Stimulated activated naive CD4-positive, alpha-beta T cell (primary cell): Measurements from ENCODE around the gene PRR5.
"Not testable (repeated sequence)": the region's sequence is repeated elsewhere in the genome, so short reads cannot be mapped to it uniquely, and the experiment has no call there.

Source experiments
- DNase-seq, 6 experiments: peaks; one replicate each; lab custom pipeline; 2025; lab: John Stamatoyannopoulos, UW

Gene PRR5

GRCh38 chr22:44673406-44673805, 28.6 kb upstream of the PRR5 start:
- DNase-seq: no peak

DNA sequence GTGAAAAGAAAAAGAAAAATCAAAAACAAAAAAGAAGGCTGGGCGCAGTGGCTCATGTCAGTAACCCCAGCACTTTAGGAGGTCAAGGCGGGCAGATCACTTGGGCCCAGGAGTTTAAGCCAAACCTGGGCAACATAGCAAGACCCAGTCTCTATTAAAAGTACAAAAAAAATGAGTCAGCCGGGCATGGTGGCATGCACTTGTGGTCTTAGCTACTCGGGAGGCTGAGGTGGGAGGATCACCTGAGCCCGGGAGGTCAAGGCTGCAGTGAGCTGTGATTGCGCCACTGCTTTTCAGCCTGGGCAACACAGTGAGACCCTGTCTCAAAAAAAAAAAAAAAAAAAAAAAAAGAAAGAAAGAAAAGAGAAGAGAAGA, 26.0 kb upstream of the PRR5 start:
- not testable (repeated sequence) for DNase-seq

DNA sequence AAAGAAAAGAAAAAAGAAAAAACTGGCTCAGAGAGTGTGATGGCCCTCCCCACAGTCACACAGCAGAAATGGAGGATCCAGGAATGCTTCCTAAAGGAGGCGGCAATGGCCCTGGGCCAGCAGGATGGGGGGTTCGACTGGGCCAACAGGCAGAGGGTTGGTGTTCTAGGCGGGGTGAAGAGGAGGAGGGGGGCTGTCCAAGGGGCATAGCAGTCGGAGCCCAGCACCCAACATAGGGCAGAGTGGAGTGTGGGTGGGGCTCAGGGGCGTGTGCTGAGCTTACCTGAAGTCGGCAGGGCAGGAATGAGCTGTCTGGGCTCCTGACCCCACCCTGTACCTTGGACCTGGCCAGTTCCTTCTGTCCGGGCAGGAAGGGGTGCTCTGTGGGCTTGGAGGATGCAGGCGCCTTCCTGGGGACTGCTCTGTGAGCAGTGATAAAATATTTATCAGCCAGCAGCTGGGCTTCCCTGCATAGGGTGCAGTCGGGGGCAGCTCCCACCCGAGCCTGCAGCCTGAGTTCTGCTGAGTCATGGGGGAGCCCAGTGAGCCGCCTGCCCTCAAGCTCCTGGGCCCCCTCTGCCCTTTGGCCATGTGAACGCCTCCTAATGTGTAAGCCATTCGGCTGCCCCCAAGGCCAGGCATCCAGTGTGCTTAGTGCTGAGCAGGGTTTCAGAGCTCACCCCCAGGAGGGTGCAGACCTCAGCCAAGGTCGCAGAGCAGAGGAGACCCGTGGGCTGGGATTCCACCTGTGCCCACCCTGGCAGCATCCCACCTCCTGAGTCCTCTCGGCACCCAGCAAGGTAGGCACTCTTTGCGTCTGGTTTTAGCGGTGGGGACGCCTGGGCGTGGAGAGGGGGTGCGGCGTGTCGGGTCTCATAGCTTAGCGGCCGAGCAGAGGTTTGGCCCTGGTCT, 25.3 kb upstream of the PRR5 start:
- no peak for DNase-seq

GRCh38 chr22:44677353-44677840, 24.6 kb upstream of the PRR5 start:
- DNase-seq: peak in 1 of 6 experiments; percentile 14

GRCh38 chr22:44677871-44678555, 24.0 kb upstream of the PRR5 start:
- no peak for DNase-seq

- DNase-seq: no peak
Observed at GRCh38 chr22:44678556-44679305, 23.3 kb upstream of the PRR5 start.

DNA sequence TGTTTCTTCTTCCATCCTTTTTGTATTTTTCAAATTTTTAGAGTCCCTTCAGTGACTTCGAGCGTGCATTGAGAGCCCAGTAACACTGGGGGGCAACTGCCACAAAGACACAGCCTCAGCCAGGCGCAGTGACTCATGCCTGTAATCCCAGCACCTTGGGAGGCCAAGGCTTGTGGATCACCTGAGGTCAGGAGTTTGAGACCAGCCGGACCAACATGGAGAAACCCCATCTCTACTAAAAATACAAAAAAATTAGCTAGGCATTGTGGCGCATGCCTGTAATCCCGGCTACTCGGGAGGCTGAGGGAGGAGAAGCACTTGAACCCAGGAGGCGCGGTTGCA, 22.7 kb upstream of the PRR5 start:
- DNase-seq: not testable (repeated sequence)

- no peak for DNase-seq
Observed at GRCh38 chr22:44680058-44680457, 21.9 kb upstream of the PRR5 start.

DNA sequence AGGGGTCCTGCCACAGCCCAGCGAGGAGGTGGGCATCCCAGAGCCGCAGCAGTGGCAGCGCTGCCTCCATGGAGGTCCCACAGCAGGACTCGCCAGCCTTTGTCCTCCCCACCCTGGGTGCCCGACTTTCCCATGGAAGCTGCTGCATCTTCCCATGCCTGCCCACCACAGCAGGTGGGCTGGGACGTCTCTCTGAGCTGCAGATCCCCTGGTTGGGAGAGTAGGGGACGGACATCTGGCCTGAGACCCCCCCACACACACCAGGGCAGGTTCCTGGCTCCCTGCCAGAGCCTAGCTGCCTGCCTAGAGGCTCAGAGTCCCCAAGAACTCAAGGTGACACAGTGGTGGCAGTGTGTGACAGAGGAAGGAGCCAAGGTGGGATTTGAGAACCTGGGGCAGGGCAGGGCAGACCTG, 21.5 kb upstream of the PRR5 start:
- no peak for DNase-seq

DNA sequence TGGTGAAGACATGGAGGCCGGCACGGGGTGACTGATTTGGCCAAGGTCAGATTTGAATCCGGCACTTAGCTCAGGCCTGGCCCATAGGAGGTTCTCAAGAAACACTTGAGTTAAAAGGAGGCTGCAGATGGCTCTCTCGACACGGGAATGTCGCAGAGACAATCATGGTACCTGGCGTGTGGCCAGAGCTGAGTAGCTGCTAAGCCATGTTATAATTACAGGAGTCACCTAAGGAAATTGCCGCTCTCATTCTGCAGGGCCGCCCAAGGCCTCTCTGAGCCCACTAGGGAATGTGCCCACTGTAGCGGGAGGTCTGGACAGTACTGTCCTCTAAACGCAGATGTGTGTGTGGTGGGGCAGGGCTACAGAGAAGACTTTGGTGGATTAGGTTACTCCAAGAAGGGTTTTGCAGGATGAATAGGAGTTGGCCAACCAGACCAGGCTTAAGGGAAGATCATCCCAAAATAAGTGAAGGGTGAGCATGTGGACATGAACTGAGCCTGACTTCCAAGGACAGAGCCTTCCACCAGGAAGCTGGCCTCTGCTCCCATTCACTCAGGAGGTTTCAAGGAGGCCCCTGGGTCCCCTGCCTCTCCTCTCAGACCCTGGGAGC, 19.3 kb upstream of the PRR5 start:
- no peak for DNase-seq

GRCh38 chr22:44683237-44683636, 18.8 kb upstream of the PRR5 start:
- no peak for DNase-seq

- no peak for DNase-seq
Observed at GRCh38 chr22:44683881-44684280, 18.1 kb upstream of the PRR5 start.

DNA sequence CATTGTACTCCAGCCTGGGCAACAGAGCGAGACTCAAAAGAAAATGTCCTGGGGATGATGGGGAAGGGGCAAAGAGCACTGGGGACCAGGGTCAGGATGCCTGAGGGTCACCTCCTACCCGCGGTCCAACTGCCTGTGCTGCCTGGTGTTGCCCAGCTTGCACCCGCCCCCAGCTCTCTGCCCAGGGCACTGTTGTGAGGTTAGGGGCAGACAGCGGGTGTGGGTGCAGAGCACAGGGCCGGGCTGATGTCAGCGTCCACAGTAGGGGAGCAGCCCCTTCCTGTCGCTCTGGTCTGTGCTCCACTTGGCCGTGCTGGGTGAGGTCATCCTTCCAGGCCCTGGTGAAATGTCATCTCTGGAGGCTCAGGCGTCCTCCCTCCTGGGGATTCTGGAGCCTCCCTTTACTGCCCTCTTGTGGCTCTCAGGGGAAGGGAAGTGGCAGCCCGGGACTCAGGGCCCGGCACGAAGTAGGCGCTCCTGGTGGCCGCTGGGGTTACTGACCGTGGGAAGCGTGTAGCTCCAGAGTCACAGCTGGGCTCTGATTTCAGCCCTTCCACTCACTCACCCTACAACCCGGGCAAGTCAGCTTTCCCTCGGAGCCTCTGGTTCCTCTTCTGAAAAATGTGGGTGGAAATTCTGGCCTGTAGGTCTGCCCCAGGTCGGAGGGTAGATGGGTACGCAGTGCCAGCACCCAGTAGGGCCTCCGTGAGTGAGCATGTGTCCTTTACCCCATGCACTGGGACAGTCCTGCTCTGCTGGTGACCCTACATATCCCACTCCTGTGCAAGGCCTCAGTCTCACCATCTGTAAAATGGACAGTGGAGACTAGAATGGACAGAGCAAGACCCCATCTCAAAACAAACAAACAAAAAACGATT, 17.3 kb upstream of the PRR5 start:
- peak; percentile 55 to 78 (median 70) for DNase-seq

DNA sequence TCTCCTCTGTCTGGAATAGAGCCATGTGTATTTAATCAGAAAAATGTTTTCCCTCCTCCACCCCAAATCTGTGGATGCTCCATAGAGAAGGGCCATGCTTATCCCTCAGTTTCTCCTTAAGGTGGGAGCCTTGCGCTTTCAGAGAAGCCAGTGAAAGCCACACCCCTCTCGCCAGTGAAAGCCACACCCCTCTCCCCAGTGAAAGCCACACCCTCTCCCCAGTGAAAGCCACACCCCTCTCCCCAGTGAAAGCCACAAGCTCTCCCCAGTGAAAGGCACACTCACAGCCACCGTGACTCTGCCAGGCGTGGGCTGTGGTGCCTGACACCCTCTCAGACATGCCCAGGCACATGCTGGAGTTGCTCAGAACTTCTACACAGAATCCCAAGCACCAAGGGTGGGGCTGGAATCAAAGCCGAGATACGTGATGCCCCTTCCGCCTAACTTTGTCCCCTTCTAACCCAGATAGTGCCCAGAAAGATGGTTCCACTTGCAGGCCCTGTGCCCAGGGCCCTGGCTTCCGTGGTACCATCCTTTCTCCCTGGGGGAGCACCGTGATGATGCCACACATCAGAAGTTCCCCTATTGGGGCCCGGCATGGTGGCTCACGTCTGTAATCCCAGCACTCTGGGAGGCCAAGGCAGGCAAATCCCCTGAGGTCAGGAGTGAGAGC, 16.5 kb upstream of the PRR5 start:
- peak; percentile 49 to 80 (median 62) for DNase-seq

DNA sequence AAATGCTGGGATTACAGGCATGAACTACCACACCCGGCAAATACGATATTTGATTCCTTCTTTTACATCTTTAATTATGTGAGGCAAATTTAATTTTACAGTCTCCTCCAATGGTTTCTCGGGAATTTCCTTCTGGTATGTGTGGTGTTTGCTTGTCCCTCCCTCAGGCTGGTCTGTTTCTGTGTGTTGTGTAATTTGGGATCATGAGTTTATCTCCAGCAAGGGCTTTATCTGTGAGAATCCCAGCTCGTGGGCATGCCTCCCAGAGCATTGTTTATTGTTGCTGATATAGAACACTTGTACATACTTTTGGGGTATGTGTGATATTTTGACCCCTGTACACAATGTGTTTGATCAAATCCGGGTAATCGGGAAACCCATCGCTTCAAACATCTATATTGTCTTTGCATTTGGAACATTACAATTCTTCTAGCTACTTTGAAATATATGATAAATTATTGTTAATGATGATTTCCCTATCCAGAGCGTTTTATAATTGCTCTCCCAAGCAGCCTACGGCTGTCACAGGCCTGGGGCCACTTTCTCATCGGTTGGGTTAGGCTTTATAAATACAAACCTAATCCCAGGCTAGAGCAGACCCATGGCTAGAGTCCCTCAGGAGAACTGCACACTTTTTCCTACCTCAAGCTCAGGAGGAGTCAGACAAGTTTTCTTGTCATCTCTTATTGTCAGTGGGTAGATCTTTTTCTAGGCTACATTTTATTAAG, 15.0 kb upstream of the PRR5 start:
- DNase-seq: no peak

GRCh38 chr22:44689173-44689572, 12.8 kb upstream of the PRR5 start:
- no peak for DNase-seq

DNA sequence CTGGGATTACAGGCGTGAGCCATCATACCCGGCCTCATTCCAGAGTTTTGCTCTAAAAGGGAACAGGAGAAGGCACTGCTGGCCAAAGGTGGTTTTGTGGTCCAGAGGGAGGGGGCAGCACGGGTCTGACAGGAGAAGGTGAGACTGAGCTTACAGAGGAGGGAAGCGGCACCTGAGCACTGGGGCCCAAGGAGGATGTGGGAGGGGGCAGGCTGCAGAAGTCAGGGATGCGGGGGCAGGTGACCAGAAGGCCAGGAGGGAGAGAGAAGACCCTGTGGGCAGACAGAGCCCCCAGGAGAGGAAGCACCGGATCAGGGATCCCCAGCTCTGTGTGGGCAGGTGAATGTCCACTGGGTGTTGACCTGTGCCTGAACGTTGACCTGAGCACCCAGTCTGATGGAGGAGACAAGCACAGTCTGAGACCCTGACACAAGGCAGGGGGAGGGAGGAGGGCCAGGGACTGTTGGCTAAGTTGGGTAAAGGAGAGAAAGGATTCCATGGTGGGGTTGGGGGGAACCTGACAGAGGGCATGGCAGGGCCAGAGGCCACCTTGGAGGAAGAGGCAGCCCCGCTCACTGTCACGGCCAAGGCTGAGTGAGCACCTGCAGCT, 12.0 kb upstream of the PRR5 start:
- DNase-seq: no peak

DNA sequence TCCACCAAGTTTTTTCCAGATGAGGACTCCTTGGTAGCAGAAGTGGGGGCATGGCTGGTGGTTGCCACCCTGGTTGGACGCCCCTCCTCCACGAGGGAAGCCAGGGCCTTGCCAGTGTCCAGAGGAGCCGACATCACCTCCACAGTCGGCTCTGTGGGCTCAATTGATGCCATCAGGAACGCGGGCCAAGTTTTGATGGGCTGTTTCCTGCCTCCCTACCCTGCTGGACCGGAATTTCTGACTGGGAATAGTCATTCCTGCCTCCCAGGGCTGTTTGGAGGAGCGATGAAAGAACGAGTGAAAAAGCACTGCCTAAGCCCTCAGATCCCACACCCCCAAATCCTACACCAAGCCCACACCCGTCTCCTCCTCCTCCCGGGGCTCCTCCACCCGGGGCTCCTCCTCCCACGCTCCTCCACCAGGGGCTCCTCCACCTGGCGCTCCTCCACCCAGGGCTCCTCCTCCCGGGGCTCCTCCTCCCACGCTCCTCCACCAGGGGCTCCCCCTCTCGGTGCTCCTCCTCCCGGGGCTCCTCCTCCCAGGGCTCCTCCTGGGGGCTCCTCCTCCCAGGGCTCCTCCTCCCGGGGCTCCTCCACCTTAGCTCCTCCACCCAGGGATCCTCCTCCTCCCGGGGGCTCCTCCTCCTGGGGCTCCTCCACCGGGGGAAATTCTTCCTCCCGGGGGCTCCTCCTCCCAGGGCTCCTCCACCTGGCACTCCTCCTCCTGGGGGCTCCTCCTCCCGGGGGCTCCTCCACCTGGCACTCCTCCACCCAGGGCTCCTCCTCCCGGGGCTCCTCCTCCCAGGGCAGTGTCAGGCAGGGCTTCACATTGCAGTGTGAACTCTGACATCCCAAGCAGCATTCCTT, 10.0 kb upstream of the PRR5 start:
- no peak for DNase-seq

GRCh38 chr22:44692662-44693007, 9.4 kb upstream of the PRR5 start:
- no peak for DNase-seq
